ENCODE results near the gene RUNDC3A. TPM values are rescaled to one million over a fixed set of nuclear protein-coding genes. Genes with fewer than 3 reads are reported as not detected.

The RUNDC3A gene
- polyA plus RNA-seq, 1 donor (not counting 4 experiments of a cell fraction or from before 2014, with no cell fraction given): 1.6 TPM

GRCh38 chr17:44287651-44288050 is 20.8 kb upstream of the RUNDC3A start:
- Histone ChIP-seq H3K36me3 (ENCODE audit: control insufficient read depth in 2 of 2, extremely low read depth in 1 of 2, insufficient read depth in 2 of 2, low read length in 2 of 2) (no peaks in the 10 kb centered on the region), H3K4me1 (ENCODE audit: control insufficient read depth, extremely low read depth, insufficient read depth, low read length) (no peaks in the 10 kb centered on the region), H3K4me2 (ENCODE audit: control insufficient read depth, extremely low read depth, insufficient read depth, low read depth, low read length) (no peak overlapping the region), H2AFZ (ENCODE audit: control insufficient read depth, low read length) (no peak overlapping the region), H4K20me1 (ENCODE audit: control insufficient read depth, extremely low read depth, insufficient read depth, low read length) (no peaks in the 10 kb centered on the region), H3K4me3 (ENCODE audit: control insufficient read depth in 2 of 3, extremely low read depth in 1 of 3, insufficient read depth in 2 of 3, low read depth in 1 of 3, low read length in 3 of 3) (no peak overlapping the region), H3K27me3 (ENCODE audit: control insufficient read depth, extremely low read depth, insufficient read depth, low read length) (no peaks in the 10 kb centered on the region), H3K27ac (ENCODE audit: control insufficient read depth, insufficient read depth, low read length) (no peak overlapping the region), H3K9me3 (ENCODE audit: control insufficient read depth, low read depth, low read length) (no peaks in the 10 kb centered on the region), H3K79me2 (ENCODE audit: control insufficient read depth, insufficient read depth, low read length) (no peaks in the 10 kb centered on the region), H3K9ac (ENCODE audit: control insufficient read depth, extremely low read depth, insufficient read depth, low read length) (no peak overlapping the region), H3K9me1 (ENCODE audit: control insufficient read depth, extremely low read depth, insufficient read depth, low read length) (no peaks in the 10 kb centered on the region)
- FAIRE-seq: no peak
- dilution Hi-C loops (cut with MboI; ENCODE audit: extremely low pct_ligation_motif_present, low sequenced_read_pairs): no loop called here
- TF ChIP-seq CTCF (optimal IDR thresholded peaks at IDR 0.05 in 1 of 3, IDR thresholded peaks at IDR 0.05 in 1 of 3, conservative IDR thresholded peaks at IDR 0.05 in 1 of 3; ENCODE audit: extremely low read depth in 1 of 3, insufficient read depth in 2 of 3, low read length in 3 of 3) (no peak), EZH2 (IDR thresholded peaks at IDR 0.05; ENCODE audit: low read length) (no peak)
- no peak for DNase-seq (ENCODE audit: low read depth, low spot score)

GRCh38 chr17:44293509-44294226 is 14.7 kb upstream of the RUNDC3A start:
- dilution Hi-C loops (cut with MboI; ENCODE audit: extremely low pct_ligation_motif_present, low sequenced_read_pairs): no loop called here
- Histone ChIP-seq H3K27me3 (ENCODE audit: control insufficient read depth, extremely low read depth, insufficient read depth, low read length) (no peaks in the 10 kb centered on the region), H4K20me1 (ENCODE audit: control insufficient read depth, extremely low read depth, insufficient read depth, low read length) (no peaks in the 10 kb centered on the region), H2AFZ (ENCODE audit: control insufficient read depth, low read length) (no peak overlapping the region), H3K27ac (ENCODE audit: control insufficient read depth, insufficient read depth, low read length) (no peak overlapping the region), H3K9ac (ENCODE audit: control insufficient read depth, extremely low read depth, insufficient read depth, low read length) (no peak overlapping the region), H3K4me1 (ENCODE audit: control insufficient read depth, extremely low read depth, insufficient read depth, low read length) (peaks cover 11% of the 10 kb centered on the region), H3K36me3 (ENCODE audit: control insufficient read depth in 2 of 2, extremely low read depth in 1 of 2, insufficient read depth in 2 of 2, low read length in 2 of 2) (no peaks in the 10 kb centered on the region), H3K9me1 (ENCODE audit: control insufficient read depth, extremely low read depth, insufficient read depth, low read length) (no peaks in the 10 kb centered on the region), H3K4me2 (ENCODE audit: control insufficient read depth, extremely low read depth, insufficient read depth, low read depth, low read length) (no peak overlapping the region), H3K4me3 (ENCODE audit: control insufficient read depth in 2 of 3, extremely low read depth in 1 of 3, insufficient read depth in 2 of 3, low read depth in 1 of 3, low read length in 3 of 3) (no peak overlapping the region), H3K9me3 (ENCODE audit: control insufficient read depth, low read depth, low read length) (no peaks in the 10 kb centered on the region), H3K79me2 (ENCODE audit: control insufficient read depth, insufficient read depth, low read length) (no peaks in the 10 kb centered on the region)
- no peak for TF ChIP-seq CTCF (optimal IDR thresholded peaks at IDR 0.05 in 1 of 3, IDR thresholded peaks at IDR 0.05 in 1 of 3, conservative IDR thresholded peaks at IDR 0.05 in 1 of 3; ENCODE audit: extremely low read depth in 1 of 3, insufficient read depth in 2 of 3, low read length in 3 of 3)
- TF ChIP-seq EZH2 (IDR thresholded peaks at IDR 0.05; ENCODE audit: low read length): no peak
- no peak for DNase-seq (ENCODE audit: low read depth, low spot score)
- no peak for FAIRE-seq
